ENCODE results near the gene PLA2G2A.
"Not testable (repeated sequence)": the region's sequence is repeated elsewhere in the genome, so short reads cannot be mapped to it uniquely, and the experiment has no call there.

PLA2G2A gene

DNA sequence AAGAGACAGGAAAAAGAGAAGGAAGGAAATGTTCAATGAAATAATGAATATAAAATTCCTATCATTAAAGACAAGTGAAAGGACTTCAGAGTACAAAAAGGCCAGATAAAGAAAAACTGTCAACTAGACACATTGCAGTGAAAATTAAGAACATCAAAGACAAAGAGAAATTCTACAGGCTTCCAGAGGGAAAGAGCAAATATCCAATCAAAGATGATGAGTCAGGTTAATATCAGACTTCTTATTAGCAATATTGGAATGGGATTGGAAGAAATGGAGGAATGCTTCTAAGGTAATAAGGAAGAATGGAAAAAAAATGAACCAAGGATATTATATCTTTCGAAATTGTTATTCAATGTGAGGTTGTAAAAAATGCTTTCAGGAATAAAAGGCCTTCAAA lies 7.8 kb downstream of the PLA2G2A start:
- DNase-seq, result no peak

- no peak for DNase-seq
Measured at GRCh38 chr1:19969898-19970660, 9.3 kb downstream of the PLA2G2A start.

- no peak for DNase-seq
Measured at GRCh38 chr1:19967808-19968207, 11.6 kb downstream of the PLA2G2A start.

DNA sequence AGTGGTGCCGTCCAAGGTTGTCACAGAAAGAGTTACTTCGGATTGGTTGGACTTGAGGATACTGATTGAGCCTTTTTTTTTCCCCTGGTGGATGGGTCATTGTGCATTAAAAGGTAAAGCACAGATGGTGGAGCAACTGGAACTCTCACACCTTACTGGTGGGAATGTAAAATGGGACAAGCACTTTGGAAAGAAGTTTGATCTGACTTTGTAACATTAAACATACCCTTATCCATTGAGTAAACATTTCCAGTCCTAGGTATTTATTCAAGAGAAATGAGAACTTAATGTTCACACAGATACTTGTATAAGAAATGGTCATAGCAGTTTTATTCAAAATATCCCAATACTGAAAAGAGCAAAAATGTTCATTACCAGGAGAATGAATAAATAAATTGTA lies 14.9 kb downstream of the PLA2G2A start:
- DNase-seq, result no peak

GRCh38 chr1:19963636-19964035 lies 15.8 kb downstream of the PLA2G2A start:
- no peak for DNase-seq

DNA sequence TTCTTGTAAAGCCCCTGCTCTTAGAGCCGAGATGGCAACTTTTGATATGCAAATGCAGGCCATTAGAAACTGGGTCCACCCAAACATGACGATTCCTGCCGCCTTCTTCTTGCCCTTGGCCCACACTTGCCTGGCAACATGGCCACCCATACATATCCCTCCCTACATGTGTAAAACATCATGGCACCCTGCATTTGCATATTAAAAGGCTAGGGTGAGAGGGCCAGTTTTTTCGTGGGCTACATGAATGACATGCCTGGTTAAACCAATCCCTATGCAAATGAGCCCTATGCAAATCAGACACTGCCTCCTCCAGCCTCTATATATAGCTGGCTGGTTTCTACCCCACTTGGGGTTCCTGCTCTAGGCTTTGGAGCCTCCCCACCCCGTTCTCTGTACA lies 18.8 kb downstream of the PLA2G2A start:
- no peak for DNase-seq

GRCh38 chr1:19957779-19958178 lies 21.6 kb downstream of the PLA2G2A start:
- DNase-seq, result no peak

DNA sequence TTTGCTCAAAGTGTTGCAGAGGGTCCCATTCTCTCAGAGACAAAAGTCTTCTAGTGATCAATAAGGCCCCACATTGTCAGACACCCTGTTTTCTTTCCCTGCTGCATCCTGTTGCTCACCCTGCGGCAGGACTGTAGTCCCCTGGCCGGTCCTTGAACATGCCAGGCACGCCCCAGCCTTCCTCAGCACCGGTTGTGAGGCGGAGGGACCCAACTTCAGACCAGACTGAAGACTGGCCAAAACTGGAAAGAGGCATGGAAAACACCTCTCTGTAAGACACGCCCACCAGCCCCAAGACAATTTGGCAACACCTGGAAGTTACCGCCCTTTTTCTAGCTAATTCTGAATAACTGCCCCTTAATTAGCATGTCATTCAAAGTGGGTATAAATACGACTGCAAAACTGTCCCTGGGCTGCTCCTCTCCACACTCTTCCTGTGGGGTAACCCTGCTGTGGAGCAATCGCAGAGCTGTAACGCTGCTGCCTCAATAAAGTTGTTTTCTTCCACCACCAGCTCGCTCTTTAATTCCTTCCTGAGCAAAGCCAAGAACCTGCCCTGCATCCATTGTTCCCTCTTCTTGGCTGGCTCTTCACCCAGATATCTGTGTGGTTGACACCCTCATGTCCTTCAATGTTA lies 23.8 kb downstream of the PLA2G2A start:
- no peak for DNase-seq

- no peak for DNase-seq
Measured at GRCh38 chr1:19954059-19954458, 25.4 kb downstream of the PLA2G2A start.

DNA sequence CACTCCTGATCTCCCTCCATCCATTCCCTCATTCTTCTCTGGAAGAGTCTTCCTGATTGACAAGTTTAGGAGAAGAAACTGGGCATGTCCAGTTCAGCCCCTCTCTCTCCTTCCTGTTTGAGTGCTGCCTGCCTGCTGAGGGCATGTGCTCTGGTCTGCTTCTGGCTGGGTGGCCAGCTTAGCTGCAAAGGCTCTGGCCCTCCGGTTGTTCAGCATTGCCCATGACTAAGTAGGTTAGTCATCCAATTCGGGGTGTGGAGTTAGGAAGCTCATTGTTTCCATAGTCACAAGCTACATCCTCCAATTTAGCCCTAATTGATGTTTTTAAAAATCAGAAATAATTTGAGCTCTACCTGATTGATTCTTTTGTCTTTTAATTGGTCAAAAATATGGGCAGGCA lies 30.4 kb downstream of the PLA2G2A start:
- no peak for DNase-seq

GRCh38 chr1:19946971-19947370 lies 32.4 kb downstream of the PLA2G2A start:
- DNase-seq, result no peak

- no peak for DNase-seq
Measured at GRCh38 chr1:19946331-19946751, 33.1 kb downstream of the PLA2G2A start.

GRCh38 chr1:19945914-19946313 lies 33.5 kb downstream of the PLA2G2A start:
- DNase-seq, result no peak

GRCh38 chr1:19942657-19943056 lies 36.8 kb downstream of the PLA2G2A start:
- DNase-seq, result no peak

- no peak for DNase-seq
Measured at GRCh38 chr1:19942088-19942487, 37.3 kb downstream of the PLA2G2A start.

DNA sequence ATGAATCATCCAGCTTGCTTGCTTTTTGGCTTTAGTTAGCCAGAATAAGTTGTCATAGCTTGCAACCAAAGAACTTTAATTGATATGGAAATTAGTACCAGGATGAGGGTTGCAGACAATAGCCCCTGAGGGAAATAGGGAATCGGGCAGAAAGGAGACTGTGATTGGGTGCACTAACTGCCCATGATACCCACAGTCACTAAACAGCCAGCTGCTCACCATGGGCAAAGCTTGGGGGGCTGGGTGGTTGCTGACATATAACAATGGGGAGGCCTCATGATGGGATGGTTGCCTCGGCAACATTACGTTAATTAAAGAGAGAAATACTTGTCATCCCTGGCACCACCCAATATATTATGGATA lies 38.2 kb downstream of the PLA2G2A start:
- DNase-seq, result no peak

DNA sequence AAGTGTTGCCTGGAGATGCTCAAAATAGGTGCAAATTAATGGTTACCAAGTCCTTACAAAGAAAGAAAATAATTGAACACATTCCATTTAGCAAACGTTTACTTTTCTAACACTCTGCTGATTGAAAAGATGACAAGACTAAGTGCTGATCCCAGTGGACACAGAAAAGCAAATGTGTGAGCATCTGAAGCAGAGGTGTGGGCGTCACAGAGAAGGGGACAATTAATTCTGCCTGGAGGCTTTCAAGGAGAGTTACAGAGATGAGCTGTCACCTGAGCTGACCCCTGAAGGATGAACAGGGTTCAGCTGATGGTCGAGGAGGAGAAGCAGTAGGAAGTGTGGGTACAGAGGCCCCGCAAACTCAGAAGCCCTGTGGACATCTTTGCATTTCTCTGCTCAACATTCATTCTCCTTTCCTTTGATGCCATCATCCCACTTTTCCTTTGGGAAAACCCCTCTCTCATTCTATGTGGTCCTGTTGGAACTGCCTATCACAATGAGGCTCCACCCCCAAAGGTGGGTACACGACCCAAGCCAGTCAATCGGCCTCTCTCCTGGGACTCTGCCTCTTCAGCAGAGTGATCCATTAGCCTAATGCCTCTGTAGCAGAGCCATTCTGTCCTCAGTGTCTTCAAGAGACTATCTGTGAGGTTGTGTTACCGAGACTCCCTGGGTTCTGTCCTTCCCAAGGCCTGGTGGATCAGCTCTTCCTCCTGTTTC lies 38.8 kb downstream of the PLA2G2A start:
- no peak for DNase-seq

GRCh38 chr1:19938472-19938871 lies 40.9 kb downstream of the PLA2G2A start:
- no peak for DNase-seq

GRCh38 chr1:19936061-19936750 lies 43.2 kb downstream of the PLA2G2A start:
- no peak for DNase-seq

GRCh38 chr1:19934336-19934735 lies 45.1 kb downstream of the PLA2G2A start:
- DNase-seq, result no peak

DNA sequence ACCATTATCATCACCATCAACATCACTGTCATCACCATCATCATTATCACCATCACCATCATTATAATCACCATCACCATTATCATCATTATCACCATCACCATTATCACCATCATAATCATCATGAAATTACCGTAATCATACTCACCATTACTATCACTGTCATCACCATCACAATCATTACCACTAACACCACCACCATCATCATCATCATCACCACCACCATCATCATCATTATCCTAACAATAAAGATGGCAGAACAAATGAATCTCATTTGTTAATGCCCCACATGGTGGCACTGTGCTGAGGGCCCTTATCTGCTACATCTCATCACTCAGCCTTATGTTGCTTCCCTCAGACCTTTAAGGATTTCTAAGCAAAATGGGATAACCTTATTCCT lies 46.6 kb downstream of the PLA2G2A start:
- no peak for DNase-seq

DNA sequence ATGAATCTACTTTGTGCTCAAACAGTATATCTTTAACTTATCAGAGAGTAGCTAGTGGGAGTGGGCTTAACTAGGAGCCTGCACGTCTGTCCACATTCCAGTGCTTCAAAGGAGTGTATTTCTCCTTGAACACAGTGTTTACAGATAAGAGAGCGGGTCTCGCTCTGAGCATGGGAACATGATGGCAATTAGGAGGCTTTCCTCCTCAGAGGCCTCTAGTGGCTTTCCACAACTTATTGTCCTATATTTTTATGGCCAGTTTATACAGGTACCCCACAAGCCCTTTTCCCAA lies 52.3 kb downstream of the PLA2G2A start:
- DNase-seq, result not testable (repeated sequence)

GRCh38 chr1:19926296-19927129 lies 52.9 kb downstream of the PLA2G2A start:
- no peak for DNase-seq
